ENCODE data around the gene RALGAPB.
A peak's percentile ranks its signal among the peaks of the same experiment; 100 is the strongest.
"Not testable (repeated sequence)": the region's sequence is repeated elsewhere in the genome, so short reads cannot be mapped to it uniquely, and the experiment has no call there.

RALGAPB gene

GRCh38 chr20:38461167-38461566, 11.5 kb upstream of the RALGAPB start:
- no CpG with 5 or more reads among the region's 33 CpGs for WGBS (ENCODE audit: insufficient coverage)
- DNase-seq; H3K4me3 ChIP-seq (ENCODE audit: control insufficient read depth in 1 of 7, extremely low read depth in 1 of 7, insufficient read depth in 4 of 7, low read depth in 2 of 7, low read length in 6 of 7); H3K4me1 ChIP-seq (ENCODE audit: control extremely low read depth in 1 of 4, control insufficient read depth in 4 of 4, insufficient read depth in 4 of 4, low read length in 3 of 4); H3K36me3 ChIP-seq (ENCODE audit: control insufficient read depth in 4 of 4, insufficient read depth in 4 of 4, low read length in 3 of 4); POLR2A ChIA-PET; H3K27ac ChIP-seq (ENCODE audit: insufficient read depth in 1 of 2, low read depth in 1 of 2, low read length in 2 of 2, poor library complexity in 1 of 2, severe bottlenecking in 2 of 2); H3K9me3 ChIP-seq (ENCODE audit: control extremely low read depth in 1 of 5, control insufficient read depth in 4 of 5, insufficient read depth in 2 of 5, low read depth in 1 of 5, low read length in 4 of 5); H3K27me3 ChIP-seq (replicated peaks in 2 of 5; ENCODE audit: control insufficient read depth in 4 of 5, insufficient read depth in 5 of 5, low read length in 4 of 5); CTCF ChIA-PET: not testable (repeated sequence)

- H3K9me3 ChIP-seq (ENCODE audit: control extremely low read depth in 1 of 5, control insufficient read depth in 4 of 5, insufficient read depth in 2 of 5, low read depth in 1 of 5, low read length in 4 of 5); H3K4me1 ChIP-seq (ENCODE audit: control extremely low read depth in 1 of 4, control insufficient read depth in 4 of 4, insufficient read depth in 4 of 4, low read length in 3 of 4); DNase-seq; CTCF ChIA-PET; H3K36me3 ChIP-seq (ENCODE audit: control insufficient read depth in 4 of 4, insufficient read depth in 4 of 4, low read length in 3 of 4); H3K27me3 ChIP-seq (replicated peaks in 2 of 5; ENCODE audit: control insufficient read depth in 4 of 5, insufficient read depth in 5 of 5, low read length in 4 of 5); H3K4me3 ChIP-seq (ENCODE audit: control insufficient read depth in 1 of 7, extremely low read depth in 1 of 7, insufficient read depth in 4 of 7, low read depth in 2 of 7, low read length in 6 of 7); H3K27ac ChIP-seq (ENCODE audit: insufficient read depth in 1 of 2, low read depth in 1 of 2, low read length in 2 of 2, poor library complexity in 1 of 2, severe bottlenecking in 2 of 2); POLR2A ChIA-PET: not testable (repeated sequence)
- 100% methylated on average over 7 of the region's 30 CpGs for WGBS (ENCODE audit: insufficient coverage)
Observed at GRCh38 chr20:38461569-38461968, 11.1 kb upstream of the RALGAPB start.

GRCh38 chr20:38466171-38466570, 6.5 kb upstream of the RALGAPB start:
- peaks cover 0 to 4% (median 2%) of the 10 kb centered on the region in 5 experiments for H3K27me3 ChIP-seq (replicated peaks in 2 of 5; ENCODE audit: control insufficient read depth in 4 of 5, insufficient read depth in 5 of 5, low read length in 4 of 5)
- H3K27ac ChIP-seq (ENCODE audit: insufficient read depth in 1 of 2, low read depth in 1 of 2, low read length in 2 of 2, poor library complexity in 1 of 2, severe bottlenecking in 2 of 2) = no peak overlapping the region
- no peaks in the 10 kb centered on the region for H3K9me3 ChIP-seq (ENCODE audit: control extremely low read depth in 1 of 5, control insufficient read depth in 4 of 5, insufficient read depth in 2 of 5, low read depth in 1 of 5, low read length in 4 of 5)
- ChIA-PET CTCF (interaction anchor here (1.9 kb wide), 1 partner anchor 20 kb away, joined by 4 read pairs; no protein-coding TSS in a partner anchor), POLR2A (no interaction called here)
- no peak overlapping the region for H3K4me3 ChIP-seq (ENCODE audit: control insufficient read depth in 1 of 7, extremely low read depth in 1 of 7, insufficient read depth in 4 of 7, low read depth in 2 of 7, low read length in 6 of 7)
- no peaks in the 10 kb centered on the region for H3K4me1 ChIP-seq (ENCODE audit: control extremely low read depth in 1 of 4, control insufficient read depth in 4 of 4, insufficient read depth in 4 of 4, low read length in 3 of 4)
- H3K36me3 ChIP-seq (ENCODE audit: control insufficient read depth in 4 of 4, insufficient read depth in 4 of 4, low read length in 3 of 4) = no peaks in the 10 kb centered on the region
- DNase-seq = no peak
- 100% methylated on average over 1 of the region's 2 CpGs for WGBS (ENCODE audit: insufficient coverage)

GRCh38 chr20:38466983-38467382, 5.7 kb upstream of the RALGAPB start:
- H3K27me3 ChIP-seq (replicated peaks in 2 of 5; ENCODE audit: control insufficient read depth in 4 of 5, insufficient read depth in 5 of 5, low read length in 4 of 5) = peaks cover 0 to 4% (median 2%) of the 10 kb centered on the region in 5 experiments
- ChIA-PET CTCF (interaction anchor here (1.9 kb wide), 1 partner anchor 21 kb away, joined by 4 read pairs; no protein-coding TSS in a partner anchor), POLR2A (no interaction called here)
- no peak overlapping the region for H3K4me3 ChIP-seq (ENCODE audit: control insufficient read depth in 1 of 7, extremely low read depth in 1 of 7, insufficient read depth in 4 of 7, low read depth in 2 of 7, low read length in 6 of 7)
- DNase-seq = no peak
- H3K27ac ChIP-seq (ENCODE audit: insufficient read depth in 1 of 2, low read depth in 1 of 2, low read length in 2 of 2, poor library complexity in 1 of 2, severe bottlenecking in 2 of 2) = no peak overlapping the region
- WGBS (ENCODE audit: insufficient coverage) = 100% methylated on average over 2 of the region's 3 CpGs
- H3K9me3 ChIP-seq (ENCODE audit: control extremely low read depth in 1 of 5, control insufficient read depth in 4 of 5, insufficient read depth in 2 of 5, low read depth in 1 of 5, low read length in 4 of 5) = no peaks in the 10 kb centered on the region
- no peaks in the 10 kb centered on the region for H3K36me3 ChIP-seq (ENCODE audit: control insufficient read depth in 4 of 4, insufficient read depth in 4 of 4, low read length in 3 of 4)
- H3K4me1 ChIP-seq (ENCODE audit: control extremely low read depth in 1 of 4, control insufficient read depth in 4 of 4, insufficient read depth in 4 of 4, low read length in 3 of 4) = peaks cover 0 to 2% (median under 1%) of the 10 kb centered on the region in 4 experiments

- ChIA-PET POLR2A (interaction anchor here (0.9 kb wide), 1 partner anchor 37 kb away, joined by 3 read pairs; no protein-coding TSS in a partner anchor), CTCF (interaction anchor here (0.9 to 3.8 kb wide), 2 partner anchors 17 to 23 kb away, joined by 3 to 13 read pairs; no protein-coding TSS in a partner anchor)
- Histone ChIP-seq H3K4me1 (ENCODE audit: control extremely low read depth in 1 of 4, control insufficient read depth in 4 of 4, insufficient read depth in 4 of 4, low read length in 3 of 4) (peaks cover 7 to 16% (median 15%) of the 10 kb centered on the region in 4 experiments), H3K4me3 (ENCODE audit: control insufficient read depth in 1 of 7, extremely low read depth in 1 of 7, insufficient read depth in 4 of 7, low read depth in 2 of 7, low read length in 6 of 7) (no peak overlapping the region), H3K36me3 (ENCODE audit: control insufficient read depth in 4 of 4, insufficient read depth in 4 of 4, low read length in 3 of 4) (no peaks in the 10 kb centered on the region), H3K9me3 (ENCODE audit: control extremely low read depth in 1 of 5, control insufficient read depth in 4 of 5, insufficient read depth in 2 of 5, low read depth in 1 of 5, low read length in 4 of 5) (no peaks in the 10 kb centered on the region), H3K27me3 (replicated peaks in 2 of 5; ENCODE audit: control insufficient read depth in 4 of 5, insufficient read depth in 5 of 5, low read length in 4 of 5) (peaks cover 0 to 4% (median 2%) of the 10 kb centered on the region in 5 experiments), H3K27ac (ENCODE audit: insufficient read depth in 1 of 2, low read depth in 1 of 2, low read length in 2 of 2, poor library complexity in 1 of 2, severe bottlenecking in 2 of 2) (no peak overlapping the region)
- no peak for DNase-seq
- no CpG with 5 or more reads among the region's 1 CpG for WGBS (ENCODE audit: insufficient coverage)
Observed at GRCh38 chr20:38471245-38471644, 1.4 kb upstream of the RALGAPB start.

- H3K4me3 ChIP-seq (ENCODE audit: control insufficient read depth in 1 of 7, extremely low read depth in 1 of 7, insufficient read depth in 4 of 7, low read depth in 2 of 7, low read length in 6 of 7) = peak overlapping the region; percentile 72 to 92 (median 88)
- DNase-seq = no peak
- H3K27me3 ChIP-seq (replicated peaks in 2 of 5; ENCODE audit: control insufficient read depth in 4 of 5, insufficient read depth in 5 of 5, low read length in 4 of 5) = peaks cover 0 to 4% (median 2%) of the 10 kb centered on the region in 5 experiments
- ChIA-PET POLR2A (no interaction called here), CTCF (interaction anchor here (1.0 to 3.8 kb wide), 6 partner anchors 13 to 37 kb away, joined by 3 to 15 read pairs (median 8); partner anchors contain the start of gene SNHG17)
- no peaks in the 10 kb centered on the region for H3K9me3 ChIP-seq (ENCODE audit: control extremely low read depth in 1 of 5, control insufficient read depth in 4 of 5, insufficient read depth in 2 of 5, low read depth in 1 of 5, low read length in 4 of 5)
- peaks cover 0 to 2% (median 0%) of the 10 kb centered on the region in 4 experiments for H3K36me3 ChIP-seq (ENCODE audit: control insufficient read depth in 4 of 4, insufficient read depth in 4 of 4, low read length in 3 of 4)
- WGBS (ENCODE audit: insufficient coverage) = 39% methylated on average over 7 of the region's 12 CpGs
- no peak overlapping the region for H3K27ac ChIP-seq (ENCODE audit: insufficient read depth in 1 of 2, low read depth in 1 of 2, low read length in 2 of 2, poor library complexity in 1 of 2, severe bottlenecking in 2 of 2)
- H3K4me1 ChIP-seq (ENCODE audit: control extremely low read depth in 1 of 4, control insufficient read depth in 4 of 4, insufficient read depth in 4 of 4, low read length in 3 of 4) = peaks cover 7 to 16% (median 15%) of the 10 kb centered on the region in 4 experiments
Observed at GRCh38 chr20:38471987-38472512, 593 bp upstream of the RALGAPB start.

- H3K4me3 ChIP-seq (ENCODE audit: control insufficient read depth in 1 of 7, extremely low read depth in 1 of 7, insufficient read depth in 4 of 7, low read depth in 2 of 7, low read length in 6 of 7) = peak overlapping the region; percentile 72 to 92 (median 88)
- H3K4me1 ChIP-seq (ENCODE audit: control extremely low read depth in 1 of 4, control insufficient read depth in 4 of 4, insufficient read depth in 4 of 4, low read length in 3 of 4) = peaks cover 7 to 16% (median 15%) of the 10 kb centered on the region in 4 experiments
- peaks cover 0 to 4% (median 0%) of the 10 kb centered on the region in 5 experiments for H3K27me3 ChIP-seq (replicated peaks in 2 of 5; ENCODE audit: control insufficient read depth in 4 of 5, insufficient read depth in 5 of 5, low read length in 4 of 5)
- peak in 2 of 3 donors; percentile 11 to 39 for DNase-seq
- WGBS (ENCODE audit: insufficient coverage) = 37% methylated on average over 6 of the region's 10 CpGs
- H3K36me3 ChIP-seq (ENCODE audit: control insufficient read depth in 4 of 4, insufficient read depth in 4 of 4, low read length in 3 of 4) = peaks cover 0 to 2% (median 0%) of the 10 kb centered on the region in 4 experiments
- no peaks in the 10 kb centered on the region for H3K9me3 ChIP-seq (ENCODE audit: control extremely low read depth in 1 of 5, control insufficient read depth in 4 of 5, insufficient read depth in 2 of 5, low read depth in 1 of 5, low read length in 4 of 5)
- ChIA-PET CTCF (interaction anchor here (0.7 to 3.8 kb wide), 9 partner anchors 13 to 250 kb away, joined by 3 to 15 read pairs (median 4); partner anchors contain the start of gene SNHG17), POLR2A (interaction anchor here (1.1 kb wide), 2 partner anchors 9 to 22 kb away, joined by 3 read pairs; no protein-coding TSS in a partner anchor)
- peak overlapping the region; percentile 62 to 86 for H3K27ac ChIP-seq (ENCODE audit: insufficient read depth in 1 of 2, low read depth in 1 of 2, low read length in 2 of 2, poor library complexity in 1 of 2, severe bottlenecking in 2 of 2)
Observed at GRCh38 chr20:38473367-38473795, 738 bp downstream of the RALGAPB start.

Data from common myeloid progenitor, CD34-positive (primary cell).